ENCODE data around the gene ZSCAN25.

DNA sequence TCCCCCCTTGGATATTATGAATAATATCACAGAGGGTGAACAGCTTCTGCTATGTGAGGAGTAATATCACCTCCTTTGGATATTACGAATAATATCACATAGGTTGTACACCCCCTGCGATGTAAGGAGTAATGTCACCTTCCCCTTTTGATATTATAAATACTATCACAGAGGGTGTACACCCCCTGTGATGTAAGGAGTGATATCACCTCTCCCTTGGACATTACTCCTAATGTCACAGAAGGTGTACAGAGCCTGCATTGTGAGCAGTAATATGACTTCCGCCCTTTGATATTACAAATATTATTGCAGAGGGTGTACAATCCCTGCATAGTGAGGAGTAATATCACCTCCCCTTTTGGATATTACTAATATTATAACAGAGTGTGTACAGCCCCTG, 27.9 kb upstream of the ZSCAN25 start:
- TF ChIP-seq, protein P1, sequence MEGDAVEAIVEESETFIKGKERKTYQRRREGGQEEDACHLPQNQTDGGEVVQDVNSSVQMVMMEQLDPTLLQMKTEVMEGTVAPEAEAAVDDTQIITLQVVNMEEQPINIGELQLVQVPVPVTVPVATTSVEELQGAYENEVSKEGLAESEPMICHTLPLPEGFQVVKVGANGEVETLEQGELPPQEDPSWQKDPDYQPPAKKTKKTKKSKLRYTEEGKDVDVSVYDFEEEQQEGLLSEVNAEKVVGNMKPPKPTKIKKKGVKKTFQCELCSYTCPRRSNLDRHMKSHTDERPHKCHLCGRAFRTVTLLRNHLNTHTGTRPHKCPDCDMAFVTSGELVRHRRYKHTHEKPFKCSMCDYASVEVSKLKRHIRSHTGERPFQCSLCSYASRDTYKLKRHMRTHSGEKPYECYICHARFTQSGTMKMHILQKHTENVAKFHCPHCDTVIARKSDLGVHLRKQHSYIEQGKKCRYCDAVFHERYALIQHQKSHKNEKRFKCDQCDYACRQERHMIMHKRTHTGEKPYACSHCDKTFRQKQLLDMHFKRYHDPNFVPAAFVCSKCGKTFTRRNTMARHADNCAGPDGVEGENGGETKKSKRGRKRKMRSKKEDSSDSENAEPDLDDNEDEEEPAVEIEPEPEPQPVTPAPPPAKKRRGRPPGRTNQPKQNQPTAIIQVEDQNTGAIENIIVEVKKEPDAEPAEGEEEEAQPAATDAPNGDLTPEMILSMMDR (conservative IDR thresholded peaks at IDR 0.05; ENCODE audit: low read depth, low read length): no peak
- no peak for TF ChIP-seq EZH2 (IDR thresholded peaks at IDR 0.05; ENCODE audit: borderline replicate concordance, low read depth, low read length, poor library complexity, severe bottlenecking)
